ENCODE measurements around the gene KIAA1217. TPM values are rescaled to one million over a fixed set of nuclear protein-coding genes. Genes with fewer than 3 reads are reported as not detected.
"Not testable (repeated sequence)": the region's sequence is repeated elsewhere in the genome, so short reads cannot be mapped to it uniquely, and the experiment has no call there.

Gene KIAA1217
- polyA plus RNA-seq, 1 donor from 2014 or later: 0.22 TPM

GRCh38 chr10:24350070-24350921 is 141.4 kb downstream of the KIAA1217 start:
- Histone ChIP-seq H3K79me2 (replicated peaks; ENCODE audit: insufficient read depth, low read length) (no peaks in the 10 kb centered on the region), H3K9me3 (ENCODE audit: low read length) (no peaks in the 10 kb centered on the region), H3K9me2 (ENCODE audit: insufficient read depth, low read length) (no peaks in the 10 kb centered on the region), H3K4me2 (ENCODE audit: low read length) (no peak overlapping the region), H3F3A (ENCODE audit: insufficient read depth, low read length, poor library complexity, severe bottlenecking) (no peaks in the 10 kb centered on the region), H2AFZ (ENCODE audit: low read depth, low read length) (no peak overlapping the region), H3K27me3 (ENCODE audit: insufficient read depth, low read depth, low read length) (no peaks in the 10 kb centered on the region), H3K9ac (ENCODE audit: low read length) (no peak overlapping the region), H4K20me1 (ENCODE audit: insufficient read depth) (no peaks in the 10 kb centered on the region), H3K4me3 (ENCODE audit: low read length) (no peak overlapping the region), H3K27ac (ENCODE audit: low read length) (no peak overlapping the region), H3K36me3 (ENCODE audit: insufficient read depth, low read length) (no peaks in the 10 kb centered on the region)
- no peak for TF ChIP-seq SMC3 (conservative IDR thresholded peaks at IDR 0.05; ENCODE audit: poor library complexity)
- TF ChIP-seq REST (IDR thresholded peaks at IDR 0.05; ENCODE audit: borderline replicate concordance): no peak
- no peak for TF ChIP-seq EZH2 (IDR thresholded peaks at IDR 0.05; ENCODE audit: borderline replicate concordance, insufficient read depth, low read length, poor library complexity, severe bottlenecking)
- no peak for TF ChIP-seq POLR2AphosphoS5 (IDR thresholded peaks at IDR 0.05)
- TF ChIP-seq RAD21 (conservative IDR thresholded peaks at IDR 0.05): no peak

- not testable (repeated sequence) for H3F3A ChIP-seq (ENCODE audit: insufficient read depth, low read length, poor library complexity, severe bottlenecking); H3K9me3 ChIP-seq (ENCODE audit: low read length); H3K79me2 ChIP-seq (replicated peaks; ENCODE audit: insufficient read depth, low read length); H3K9me2 ChIP-seq (ENCODE audit: insufficient read depth, low read length); H4K20me1 ChIP-seq (ENCODE audit: insufficient read depth); H3K36me3 ChIP-seq (ENCODE audit: insufficient read depth, low read length); H3K9ac ChIP-seq (ENCODE audit: low read length); H3K27ac ChIP-seq (ENCODE audit: low read length); H3K4me2 ChIP-seq (ENCODE audit: low read length); H2AFZ ChIP-seq (ENCODE audit: low read depth, low read length); H3K27me3 ChIP-seq (ENCODE audit: insufficient read depth, low read depth, low read length); H3K4me3 ChIP-seq (ENCODE audit: low read length)
These were observed 141.9 kb downstream of the KIAA1217 start for GRCh38 chr10:24350922-24351225.

GRCh38 chr10:24351961-24352360 is 143.0 kb downstream of the KIAA1217 start:
- Histone ChIP-seq H2AFZ (ENCODE audit: low read depth, low read length) (no peak overlapping the region), H3K27ac (ENCODE audit: low read length) (no peak overlapping the region), H3K9me3 (ENCODE audit: low read length) (no peaks in the 10 kb centered on the region), H3K27me3 (ENCODE audit: insufficient read depth, low read depth, low read length) (no peaks in the 10 kb centered on the region), H3K79me2 (replicated peaks; ENCODE audit: insufficient read depth, low read length) (no peaks in the 10 kb centered on the region), H3K9me2 (ENCODE audit: insufficient read depth, low read length) (no peaks in the 10 kb centered on the region), H3K4me3 (ENCODE audit: low read length) (no peak overlapping the region), H3K4me2 (ENCODE audit: low read length) (no peak overlapping the region), H3K9ac (ENCODE audit: low read length) (no peak overlapping the region), H4K20me1 (ENCODE audit: insufficient read depth) (no peaks in the 10 kb centered on the region), H3K36me3 (ENCODE audit: insufficient read depth, low read length) (no peaks in the 10 kb centered on the region), H3F3A (ENCODE audit: insufficient read depth, low read length, poor library complexity, severe bottlenecking) (no peaks in the 10 kb centered on the region)
- TF ChIP-seq MXI1 (conservative IDR thresholded peaks at IDR 0.05; ENCODE audit: poor library complexity, severe bottlenecking): no peak
- no peak for TF ChIP-seq RAD21 (conservative IDR thresholded peaks at IDR 0.05)
- no peak for TF ChIP-seq REST (IDR thresholded peaks at IDR 0.05; ENCODE audit: borderline replicate concordance)
- TF ChIP-seq EP300 (conservative IDR thresholded peaks at IDR 0.05; ENCODE audit: poor library complexity, severe bottlenecking): no peak
- no peak for TF ChIP-seq POLR2AphosphoS5 (IDR thresholded peaks at IDR 0.05)
- TF ChIP-seq EZH2 (IDR thresholded peaks at IDR 0.05; ENCODE audit: borderline replicate concordance, insufficient read depth, low read length, poor library complexity, severe bottlenecking): no peak
- no peak for TF ChIP-seq CTCF (IDR thresholded peaks at IDR 0.05; ENCODE audit: poor library complexity, severe bottlenecking)
- no peak for TF ChIP-seq TAF1 (IDR thresholded peaks at IDR 0.05; ENCODE audit: low read depth)
- TF ChIP-seq SMC3 (conservative IDR thresholded peaks at IDR 0.05; ENCODE audit: poor library complexity): no peak
